OCI-LY1 (cell line): ENCODE results near the gene PTPN11.
"Not testable (repeated sequence)": the region's sequence is repeated elsewhere in the genome, so short reads cannot be mapped to it uniquely, and the experiment has no call there.

Experiments used
- H2AFZ ChIP-seq: fragments of 200-600 bp; sonication (generic), shearing (Covaris generic); 2 replicates; pipeline ENCODE4 v1.6.0; 2014; ENCODE audit warnings: antibody characterized with exemption, mild to moderate bottlenecking, low read length
- H3F3A ChIP-seq: fragments of 200-600 bp; sonication (generic), shearing (Covaris generic); 2 replicates; pipeline ENCODE4 v1.6.0; 2014; ENCODE audit warnings: mild to moderate bottlenecking, antibody characterized with exemption, low read length, moderate library complexity; ENCODE audit not compliant: insufficient read depth
- H3K27ac ChIP-seq: fragments of 200-600 bp; sonication (generic); 2 replicates; pipeline ENCODE4 v1.5.1; 2014; ENCODE audit warnings: low read length, mixed run types, mild to moderate bottlenecking, low read depth; ENCODE audit not compliant: poor library complexity, severe bottlenecking
- H3K27me3 ChIP-seq: fragments of 200-600 bp; sonication (generic); 2 replicates; pipeline ENCODE4 v1.6.0; 2014; ENCODE audit warnings: antibody characterized with exemption, mild to moderate bottlenecking, low read length, moderate library complexity; ENCODE audit not compliant: insufficient read depth
- H3K36me3 ChIP-seq: fragments of 200-600 bp; sonication (generic); 2 replicates; pipeline ENCODE4 v1.6.1; 2014; ENCODE audit warnings: mild to moderate bottlenecking, antibody characterized with exemption, low read length, moderate library complexity, mixed read lengths; ENCODE audit not compliant: insufficient read depth
- H3K4me1 ChIP-seq: fragments of 200-600 bp; sonication (generic); 2 replicates; pipeline ENCODE4 v1.5.1; 2014; ENCODE audit warnings: mild to moderate bottlenecking, low read length, moderate library complexity; ENCODE audit not compliant: insufficient read depth, severe bottlenecking
- H3K4me2 ChIP-seq: fragments of 200-600 bp; sonication (generic), shearing (Covaris generic); 2 replicates; pipeline ENCODE4 v1.6.1; 2014; ENCODE audit warnings: low read length
- H3K4me3 ChIP-seq: fragments of 200-600 bp; sonication (generic); 2 replicates; pipeline ENCODE4 v1.5.1; 2014; ENCODE audit warnings: low read length, low read depth, mild to moderate bottlenecking, mixed read lengths; ENCODE audit not compliant: poor library complexity, severe bottlenecking
- H3K79me2 ChIP-seq: fragments of 200-600 bp; shearing (Covaris generic); 2 replicates; pipeline ENCODE4 v1.6.1; 2016; ENCODE audit warnings: mixed run types, low read length, mixed read lengths; ENCODE audit not compliant: insufficient read depth
- H3K9ac ChIP-seq: fragments of 200-600 bp; sonication (generic), shearing (Covaris generic); 2 replicates; pipeline ENCODE4 v1.6.1; 2014; ENCODE audit warnings: mild to moderate bottlenecking, low read length, mixed read lengths
- H3K9me2 ChIP-seq: fragments of 200-600 bp; sonication (generic), shearing (Covaris generic); 2 replicates; pipeline ENCODE4 v1.6.1; 2014; ENCODE audit warnings: low read depth, mild to moderate bottlenecking, low read length, mixed read lengths
- H3K9me3 ChIP-seq: fragments of 200-600 bp; shearing (Covaris generic); 2 replicates; pipeline ENCODE4 v1.6.1; 2014; ENCODE audit warnings: low read length, mixed read lengths
- H4K20me1 ChIP-seq: fragments of 200-600 bp; sonication (generic), shearing (Covaris generic); 2 replicates; pipeline ENCODE4 v1.6.0; 2016; ENCODE audit warnings: mild to moderate bottlenecking, low read length; ENCODE audit not compliant: insufficient read depth
- CTCF ChIP-seq: fragments of 200-600 bp; sonication (generic), shearing (Covaris generic); IDR thresholded peaks from 2 replicates; pipeline ENCODE4 v1.5.1; 2017; ENCODE audit warnings: mild to moderate bottlenecking, antibody characterized with exemption, low read length, moderate library complexity, mixed read lengths
- EZH2 ChIP-seq: fragments of 200-600 bp; sonication (generic), shearing (Covaris generic); IDR thresholded peaks from 2 replicates; pipeline ENCODE4 v1.8.0; 2017; ENCODE audit warnings: borderline replicate concordance, mixed run types, mild to moderate bottlenecking, antibody characterized with exemption, low read length, moderate library complexity, mixed read lengths

Gene PTPN11

GRCh38 chr12:112386726-112387125 lies 32.0 kb upstream of the PTPN11 start:
- no peaks in the 10 kb centered on the region for H4K20me1 ChIP-seq
- no peaks in the 10 kb centered on the region for H3K9me2 ChIP-seq
- H3K4me2 ChIP-seq: no peak overlapping the region; the same call in 1 of the 2 replicates
- no peaks in the 10 kb centered on the region for H3K27me3 ChIP-seq
- no peaks in the 10 kb centered on the region for H3K36me3 ChIP-seq
- H3K79me2 ChIP-seq: no peaks in the 10 kb centered on the region
- H3K4me1 ChIP-seq: peaks cover 16% of the 10 kb centered on the region
- H3K27ac ChIP-seq: peak overlapping the region; percentile 25
- H3K4me3 ChIP-seq: no peak overlapping the region
- H3F3A ChIP-seq: no peaks in the 10 kb centered on the region
- TF ChIP-seq CTCF: no peak
- H3K9me3 ChIP-seq: no peaks in the 10 kb centered on the region
- H2AFZ ChIP-seq: peak overlapping the region; percentile 90
- no peak overlapping the region; the same call in 1 of the 2 replicates for H3K9ac ChIP-seq

GRCh38 chr12:112389228-112389627 lies 29.5 kb upstream of the PTPN11 start:
- no peak for TF ChIP-seq EZH2
- no peak for TF ChIP-seq CTCF
- Histone ChIP-seq H4K20me1 (no peaks in the 10 kb centered on the region), H3K27me3 (no peaks in the 10 kb centered on the region), H3K4me2 (no peak overlapping the region), H3K9me3 (no peaks in the 10 kb centered on the region), H3K36me3 (no peaks in the 10 kb centered on the region), H3K9ac (no peak overlapping the region), H2AFZ (no peak overlapping the region), H3K9me2 (no peaks in the 10 kb centered on the region), H3K27ac (no peak overlapping the region), H3F3A (no peaks in the 10 kb centered on the region), H3K4me3 (no peak overlapping the region), H3K4me1 (peaks cover 10% of the 10 kb centered on the region), H3K79me2 (no peaks in the 10 kb centered on the region)

- not testable (repeated sequence) for H3K36me3 ChIP-seq, H3K4me2 ChIP-seq, H3K27ac ChIP-seq, H3K4me3 ChIP-seq, H3K27me3 ChIP-seq, H3K9ac ChIP-seq, H3K4me1 ChIP-seq, H4K20me1 ChIP-seq, H3F3A ChIP-seq, H2AFZ ChIP-seq, H3K9me2 ChIP-seq, H3K79me2 ChIP-seq, H3K9me3 ChIP-seq
Observed at GRCh38 chr12:112389922-112390654, 28.7 kb upstream of the PTPN11 start.

- no peak for TF ChIP-seq CTCF
- TF ChIP-seq EZH2: no peak
Observed at GRCh38 chr12:112393328-112393727, 25.4 kb upstream of the PTPN11 start.

More at GRCh38 chr12:112393328-112393727, 25.4 kb upstream of the PTPN11 start:
- Histone ChIP-seq H3K79me2 (no peaks in the 10 kb centered on the region), H3K27me3 (no peaks in the 10 kb centered on the region), H3K36me3 (no peaks in the 10 kb centered on the region; the same call in 1 of the 2 replicates), H3F3A (no peaks in the 10 kb centered on the region), H2AFZ (no peak overlapping the region), H3K4me2 (no peak overlapping the region), H3K9ac (no peak overlapping the region), H3K4me3 (no peak overlapping the region), H3K9me3 (no peaks in the 10 kb centered on the region), H3K4me1 (no peaks in the 10 kb centered on the region), H3K9me2 (no peaks in the 10 kb centered on the region), H4K20me1 (no peaks in the 10 kb centered on the region), H3K27ac (no peak overlapping the region)
